ENCODE results near the gene LLGL2. TPM values are rescaled to one million over a fixed set of nuclear protein-coding genes. Genes with fewer than 3 reads are reported as not detected.

The LLGL2 gene
- total RNA-seq, 2 donors from 2014 or later, result 6.4 to 20.0 TPM

DNA sequence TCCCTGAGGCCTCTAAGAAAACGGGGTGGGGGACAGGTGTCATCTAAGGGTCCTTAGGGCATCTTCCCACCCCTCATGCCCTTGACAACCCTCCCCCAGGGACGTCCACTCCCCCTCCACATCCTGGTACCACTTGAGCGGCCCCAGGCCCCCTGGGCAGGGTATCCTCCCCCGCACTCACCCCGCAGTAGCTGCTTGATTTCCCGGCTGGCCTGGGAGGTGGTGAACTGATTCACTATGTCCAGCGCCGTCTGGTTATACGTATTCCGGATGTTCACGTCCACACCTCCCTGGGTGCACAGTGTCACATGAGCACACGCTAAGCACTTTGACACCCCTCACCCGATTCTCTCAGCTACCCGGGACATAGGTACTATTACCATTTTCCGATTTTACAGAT is 19.9 kb upstream of the LLGL2 start:
- DNase-seq (ENCODE audit: low spot score) (no peak), ATAC-seq (ENCODE audit: insufficient number of reproducible peaks, low FRiP score, low read depth) (no peak)
- no peak for TF ChIP-seq CTCF (IDR thresholded peaks at IDR 0.05)
- peaks cover 12 to 49% of the 10 kb centered on the region in 2 donors for H3K4me1 ChIP-seq (ENCODE audit: control insufficient read depth in 1 of 2, low read depth in 2 of 2)
- H3K9me3 ChIP-seq, result no peaks in the 10 kb centered on the region
- no peak overlapping the region for H3K27ac ChIP-seq
- no peak overlapping the region for H3K4me3 ChIP-seq
- H3K27me3 ChIP-seq (replicated peaks; ENCODE audit: insufficient read depth), result no peaks in the 10 kb centered on the region
- H3K36me3 ChIP-seq, result peaks cover 27% of the 10 kb centered on the region

- Histone ChIP-seq H3K36me3 (peaks cover 25% of the 10 kb centered on the region), H3K27ac (no peak overlapping the region), H3K27me3 (replicated peaks; ENCODE audit: insufficient read depth) (no peaks in the 10 kb centered on the region), H3K9me3 (no peaks in the 10 kb centered on the region), H3K4me3 (no peak overlapping the region), H3K4me1 (ENCODE audit: control insufficient read depth in 1 of 2, low read depth in 2 of 2) (peaks cover 12 to 49% of the 10 kb centered on the region in 2 donors)
- ATAC-seq (ENCODE audit: insufficient number of reproducible peaks, low FRiP score, low read depth), result no peak
- no peak for TF ChIP-seq CTCF (IDR thresholded peaks at IDR 0.05)
- no peak for DNase-seq (ENCODE audit: low spot score)
Observed at GRCh38 chr17:75506134-75506533, 19.4 kb upstream of the LLGL2 start.

DNA sequence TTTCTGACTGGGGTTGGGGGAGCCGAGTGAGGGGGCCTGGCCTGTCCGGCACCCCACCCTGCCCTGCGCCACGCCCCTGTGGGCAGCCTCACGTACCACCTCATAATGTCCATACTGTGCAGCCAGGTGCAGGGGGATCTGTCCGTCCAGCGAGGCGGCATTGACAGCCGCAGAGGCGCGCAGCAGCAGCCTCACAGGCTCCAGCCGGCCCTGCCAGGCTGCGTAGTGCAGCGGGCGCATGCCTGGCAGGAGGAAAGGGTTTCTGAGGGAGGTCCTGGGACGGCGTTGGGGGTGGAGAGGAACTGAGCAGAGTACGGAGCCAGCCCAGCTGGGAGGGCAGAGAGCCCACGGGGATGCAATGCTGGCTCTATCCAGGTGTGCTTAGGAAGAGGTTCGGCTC is 18.6 kb upstream of the LLGL2 start:
- DNase-seq (ENCODE audit: low spot score), result no peak
- no peak for ATAC-seq (ENCODE audit: insufficient number of reproducible peaks, low FRiP score, low read depth)
- no peak overlapping the region for H3K27ac ChIP-seq
- peaks cover 25% of the 10 kb centered on the region for H3K36me3 ChIP-seq
- H3K9me3 ChIP-seq, result no peaks in the 10 kb centered on the region
- TF ChIP-seq CTCF (IDR thresholded peaks at IDR 0.05), result no peak
- H3K27me3 ChIP-seq (replicated peaks; ENCODE audit: insufficient read depth), result no peaks in the 10 kb centered on the region
- peaks cover 15 to 48% of the 10 kb centered on the region in 2 donors for H3K4me1 ChIP-seq (ENCODE audit: control insufficient read depth in 1 of 2, low read depth in 2 of 2)
- H3K4me3 ChIP-seq, result no peak overlapping the region

DNA sequence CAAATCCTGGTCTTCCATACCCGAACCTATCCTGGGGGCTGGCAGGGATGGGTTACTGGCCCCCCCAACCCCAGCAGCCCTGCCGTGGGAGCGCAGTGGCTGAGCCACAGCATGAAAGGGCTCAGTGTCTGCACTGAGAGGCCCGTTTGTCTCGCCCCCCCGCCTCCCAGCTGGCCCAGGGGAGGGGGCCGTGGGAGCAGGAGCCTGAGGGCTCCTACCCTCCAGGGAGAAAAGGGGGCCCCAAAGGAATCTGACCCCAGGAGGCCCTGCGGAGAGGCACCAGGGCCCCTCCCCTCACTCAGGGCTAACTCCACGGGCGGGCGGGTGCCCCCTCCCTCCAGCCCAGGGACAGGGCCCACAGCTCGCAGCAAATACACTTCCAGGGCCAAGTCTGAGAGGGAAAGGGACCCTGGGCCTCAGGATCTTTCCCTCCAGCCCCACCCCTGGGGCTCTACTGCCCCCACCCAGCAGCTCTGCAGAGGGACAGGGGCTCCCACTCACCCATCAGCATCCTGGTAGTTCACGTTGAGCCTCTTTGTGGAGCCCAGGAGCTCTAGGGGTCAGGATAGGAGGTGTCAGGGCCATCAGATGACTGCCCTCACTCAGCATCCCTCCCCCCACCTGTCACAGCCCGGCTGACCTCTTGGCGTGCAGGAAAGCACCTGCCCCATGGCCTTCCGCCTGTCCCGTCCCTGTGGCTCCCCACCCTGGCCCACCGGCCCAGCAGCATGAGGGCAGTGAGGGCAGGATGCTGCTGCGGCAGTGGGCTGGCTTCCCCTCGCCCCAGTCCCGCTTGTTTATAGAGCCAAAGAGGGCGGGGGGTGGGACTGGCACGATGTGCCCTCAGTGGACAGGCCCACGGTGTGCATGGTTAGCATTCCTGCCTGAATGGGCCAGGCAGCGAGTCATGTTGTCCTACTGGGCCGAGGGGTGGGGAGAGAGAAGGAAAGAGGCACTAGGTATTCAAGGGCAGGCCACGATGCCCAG is 17.5 kb upstream of the LLGL2 start:
- TF ChIP-seq CTCF (IDR thresholded peaks at IDR 0.05), result no peak
- H3K4me3 ChIP-seq, result no peak overlapping the region
- peaks cover 25% of the 10 kb centered on the region for H3K36me3 ChIP-seq

GRCh38 chr17:75508931-75509361 is 16.6 kb upstream of the LLGL2 start:
- H3K27ac ChIP-seq, result peak overlapping the region; percentile 54 to 63
- ATAC-seq (ENCODE audit: insufficient number of reproducible peaks, low FRiP score, low read depth) (no peak), DNase-seq (ENCODE audit: low spot score) (no peak)
- TF ChIP-seq CTCF (IDR thresholded peaks at IDR 0.05), result no peak
- H3K27me3 ChIP-seq (replicated peaks; ENCODE audit: insufficient read depth), result no peaks in the 10 kb centered on the region
- peaks cover 34 to 60% of the 10 kb centered on the region in 2 donors for H3K4me1 ChIP-seq (ENCODE audit: control insufficient read depth in 1 of 2, low read depth in 2 of 2)
- H3K36me3 ChIP-seq, result peaks cover 19% of the 10 kb centered on the region
- no peaks in the 10 kb centered on the region for H3K9me3 ChIP-seq
- H3K4me3 ChIP-seq, result no peak overlapping the region

More for the DNA sequence above, 17.5 kb upstream of the LLGL2 start:
- no peak for ATAC-seq (ENCODE audit: insufficient number of reproducible peaks, low FRiP score, low read depth)
- DNase-seq (ENCODE audit: low spot score), result no peak
- Histone ChIP-seq H3K27me3 (replicated peaks; ENCODE audit: insufficient read depth) (no peaks in the 10 kb centered on the region), H3K4me1 (ENCODE audit: control insufficient read depth in 1 of 2, low read depth in 2 of 2) (peaks cover 25 to 50% of the 10 kb centered on the region in 2 donors), H3K9me3 (no peaks in the 10 kb centered on the region), H3K27ac (peak overlapping the region; percentile 54 to 63)

All from thoracic aorta (tissue), 2 donors.